Activated CD8-positive, alpha-beta memory T cell treated with anti-CD3 and anti-CD28 coated beads for 4 hours (primary cell): ENCODE measurements around the gene OAT.
"Not testable (repeated sequence)": the region's sequence is repeated elsewhere in the genome, so short reads cannot be mapped to it uniquely, and the experiment has no call there.

Source experiments
- DNase-seq, 2 donors: peaks; one replicate each; pipeline ENCODE4 v3.0.0-alpha.2; 2020; ENCODE audit warnings: low read depth in 2 of 2

OAT gene

GRCh38 chr10:124447751-124448466 lies 29.2 kb upstream of the OAT start:
- DNase-seq, result no peak

- DNase-seq, result no peak
These were observed 28.4 kb upstream of the OAT start for GRCh38 chr10:124446830-124447750.

GRCh38 chr10:124441694-124442093 lies 23.0 kb upstream of the OAT start:
- not testable (repeated sequence) for DNase-seq

- no peak for DNase-seq
These were observed 17.5 kb upstream of the OAT start for GRCh38 chr10:124436191-124436638.

- DNase-seq, result not testable (repeated sequence)
These were observed 17.0 kb upstream of the OAT start for GRCh38 chr10:124435683-124436082.

GRCh38 chr10:124433461-124433860 lies 14.7 kb upstream of the OAT start:
- DNase-seq, result no peak

GRCh38 chr10:124430077-124430476 lies 11.4 kb upstream of the OAT start:
- no peak for DNase-seq

GRCh38 chr10:124429576-124429975 lies 10.9 kb upstream of the OAT start:
- DNase-seq, result no peak

- DNase-seq, result no peak
These were observed 9.6 kb upstream of the OAT start for GRCh38 chr10:124428207-124428777.

GRCh38 chr10:124425227-124425962 lies 6.7 kb upstream of the OAT start:
- no peak for DNase-seq

GRCh38 chr10:124423813-124424212 lies 5.1 kb upstream of the OAT start:
- no peak for DNase-seq

- no peak for DNase-seq
These were observed 4.0 kb upstream of the OAT start for GRCh38 chr10:124422742-124423141.

GRCh38 chr10:124420254-124420653 lies 1.5 kb upstream of the OAT start:
- no peak for DNase-seq

GRCh38 chr10:124419635-124420034 lies 912 bp upstream of the OAT start:
- no peak for DNase-seq

GRCh38 chr10:124417895-124418725 lies 613 bp downstream of the OAT start:
- DNase-seq, result peak in 1 of 2 donors; percentile 4

- no peak for DNase-seq
These were observed 2.0 kb downstream of the OAT start for GRCh38 chr10:124416733-124417132.

GRCh38 chr10:124415210-124415609 lies 3.5 kb downstream of the OAT start:
- DNase-seq, result no peak

GRCh38 chr10:124414076-124414475 lies 4.6 kb downstream of the OAT start:
- no peak for DNase-seq

- no peak for DNase-seq
These were observed 9.0 kb downstream of the OAT start for GRCh38 chr10:124409696-124410095.

GRCh38 chr10:124408357-124408756 lies 10.4 kb downstream of the OAT start:
- no peak for DNase-seq

- no peak for DNase-seq
These were observed 11.3 kb downstream of the OAT start for GRCh38 chr10:124407456-124407855.
